Bronchial epithelial cell (primary cell): ENCODE measurements around the gene WHRN. TPM values are rescaled to one million over a fixed set of nuclear protein-coding genes. Genes with fewer than 3 reads are reported as not detected.

Source experiments
- DNase-seq: peaks from one replicate; pipeline ENCODE4 v3.0.0-alpha.2; 2010; ENCODE audit warnings: low read depth
- FAIRE-seq: peaks from 2 replicates; lab custom pipeline; 2011; peaks lifted over from hg19 to GRCh38; lab: Jason Lieb, UNC
- H3K27me3 ChIP-seq: 2 replicates; pipeline ENCODE4 v1.5.1; 2011; ENCODE audit warnings: low read length; ENCODE audit not compliant: control insufficient read depth, insufficient read depth
- H3K36me3 ChIP-seq: 2 replicates; pipeline ENCODE4 v1.5.1; 2011; ENCODE audit warnings: low read length; ENCODE audit not compliant: control insufficient read depth, insufficient read depth
- H3K4me3 ChIP-seq: 2 replicates; pipeline ENCODE4 v1.5.1; 2011; ENCODE audit warnings: mild to moderate bottlenecking, low read depth, low read length, control low read depth
- total RNA-seq: library from RNA; depleted of rRNA; stranded (reverse); fragments of >200 nt; gene quantifications from 2 replicates; pipeline ENCODE4 v1.2.1, GENCODE V29; 2014
- TF ChIP-seq, protein P1 (sequence below): IDR thresholded peaks from 2 replicates; pipeline ENCODE4 v1.5.1; 2011; ENCODE audit warnings: mild to moderate bottlenecking, moderate library complexity, low read length, control low read depth, inconsistent platforms; ENCODE audit not compliant: insufficient read depth, severe bottlenecking

The WHRN gene
- total RNA-seq, 1 donor from 2014 or later, result 0.53 TPM

DNA sequence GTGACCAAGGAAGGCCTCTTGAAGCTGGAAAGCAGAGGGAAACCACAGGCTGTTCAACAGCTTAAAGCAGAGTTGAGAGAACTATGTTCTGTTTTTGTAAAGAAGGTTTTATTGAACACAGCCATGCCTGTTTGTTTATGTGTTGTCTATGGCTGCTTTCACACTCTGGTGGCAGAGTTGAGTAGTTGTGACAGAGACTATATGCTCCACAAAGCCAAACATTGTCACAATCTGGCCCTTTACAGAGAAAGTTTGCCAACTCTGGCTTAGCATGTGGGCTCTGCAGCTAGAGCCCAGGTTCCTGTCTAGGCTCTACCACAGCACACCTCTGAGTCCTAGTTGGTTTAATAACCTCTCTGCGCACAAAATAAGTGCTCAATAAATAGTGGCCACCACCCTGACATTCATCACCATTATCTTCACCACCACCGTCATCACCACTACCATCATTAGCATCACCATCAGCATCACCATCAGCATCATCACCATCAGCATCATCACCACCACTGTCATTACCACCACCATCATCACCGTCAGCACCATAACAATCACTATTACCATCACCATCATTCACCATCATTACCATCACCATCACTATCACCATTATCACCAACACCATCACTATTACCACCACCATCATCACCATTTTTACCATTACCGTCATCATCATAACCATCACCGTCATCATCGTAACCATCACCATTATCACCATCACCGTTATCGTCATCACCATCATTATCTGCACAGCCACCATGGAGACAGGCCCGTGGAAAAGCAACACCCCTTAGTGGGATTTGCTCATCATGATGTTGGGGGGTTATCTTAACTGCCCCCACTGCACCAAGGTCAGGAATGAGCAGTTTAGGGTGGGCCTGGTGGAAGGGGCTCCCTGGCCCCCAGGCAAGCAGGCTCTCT is 135.8 kb downstream of the WHRN start:
- Histone ChIP-seq H3K27me3 (no peaks in the 10 kb centered on the region), H3K4me3 (no peak overlapping the region), H3K36me3 (no peaks in the 10 kb centered on the region)
- no peak for DNase-seq
- FAIRE-seq, result peak; percentile 60
- TF ChIP-seq, protein P1, sequence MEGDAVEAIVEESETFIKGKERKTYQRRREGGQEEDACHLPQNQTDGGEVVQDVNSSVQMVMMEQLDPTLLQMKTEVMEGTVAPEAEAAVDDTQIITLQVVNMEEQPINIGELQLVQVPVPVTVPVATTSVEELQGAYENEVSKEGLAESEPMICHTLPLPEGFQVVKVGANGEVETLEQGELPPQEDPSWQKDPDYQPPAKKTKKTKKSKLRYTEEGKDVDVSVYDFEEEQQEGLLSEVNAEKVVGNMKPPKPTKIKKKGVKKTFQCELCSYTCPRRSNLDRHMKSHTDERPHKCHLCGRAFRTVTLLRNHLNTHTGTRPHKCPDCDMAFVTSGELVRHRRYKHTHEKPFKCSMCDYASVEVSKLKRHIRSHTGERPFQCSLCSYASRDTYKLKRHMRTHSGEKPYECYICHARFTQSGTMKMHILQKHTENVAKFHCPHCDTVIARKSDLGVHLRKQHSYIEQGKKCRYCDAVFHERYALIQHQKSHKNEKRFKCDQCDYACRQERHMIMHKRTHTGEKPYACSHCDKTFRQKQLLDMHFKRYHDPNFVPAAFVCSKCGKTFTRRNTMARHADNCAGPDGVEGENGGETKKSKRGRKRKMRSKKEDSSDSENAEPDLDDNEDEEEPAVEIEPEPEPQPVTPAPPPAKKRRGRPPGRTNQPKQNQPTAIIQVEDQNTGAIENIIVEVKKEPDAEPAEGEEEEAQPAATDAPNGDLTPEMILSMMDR, result no peak

GRCh38 chr9:114367772-114368569 is 137.3 kb downstream of the WHRN start:
- no peak for DNase-seq
- no peaks in the 10 kb centered on the region for H3K27me3 ChIP-seq
- no peaks in the 10 kb centered on the region for H3K36me3 ChIP-seq
- no peak overlapping the region for H3K4me3 ChIP-seq
- FAIRE-seq, result peak; percentile 83
- TF ChIP-seq, protein P1, result no peak

DNA sequence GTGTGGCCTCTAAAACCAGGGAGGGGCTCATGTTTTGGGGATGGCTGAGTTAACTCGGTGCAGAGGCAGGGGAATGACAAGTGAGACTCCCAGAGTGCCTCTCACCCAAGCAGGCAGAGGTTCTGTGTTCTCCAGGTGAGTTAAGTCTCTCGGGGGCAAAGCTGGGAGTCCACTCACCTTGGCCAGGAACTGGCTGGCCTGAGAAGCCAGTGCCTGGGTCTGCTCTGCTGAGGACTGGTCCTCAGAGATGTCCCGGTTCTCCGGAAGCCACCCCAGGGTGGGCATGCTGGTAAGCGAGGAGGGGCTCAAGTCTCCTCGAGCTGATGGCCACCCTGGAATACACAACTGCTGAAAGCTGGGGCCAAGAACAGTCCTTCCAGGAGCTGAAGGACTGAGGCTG is 137.9 kb downstream of the WHRN start:
- no peaks in the 10 kb centered on the region for H3K27me3 ChIP-seq

GRCh38 chr9:114366334-114367128 is 138.7 kb downstream of the WHRN start:
- H3K27me3 ChIP-seq, result no peaks in the 10 kb centered on the region
- DNase-seq (peak; percentile 60), FAIRE-seq (no peak)
- no peak overlapping the region for H3K4me3 ChIP-seq
- TF ChIP-seq, protein P1, result no peak
- peaks cover 1% of the 10 kb centered on the region for H3K36me3 ChIP-seq

More for the DNA sequence above, 137.9 kb downstream of the WHRN start:
- no peaks in the 10 kb centered on the region for H3K36me3 ChIP-seq
- TF ChIP-seq, protein P1, result no peak
- FAIRE-seq, result no peak
- H3K4me3 ChIP-seq, result no peak overlapping the region
- DNase-seq, result no peak

DNA sequence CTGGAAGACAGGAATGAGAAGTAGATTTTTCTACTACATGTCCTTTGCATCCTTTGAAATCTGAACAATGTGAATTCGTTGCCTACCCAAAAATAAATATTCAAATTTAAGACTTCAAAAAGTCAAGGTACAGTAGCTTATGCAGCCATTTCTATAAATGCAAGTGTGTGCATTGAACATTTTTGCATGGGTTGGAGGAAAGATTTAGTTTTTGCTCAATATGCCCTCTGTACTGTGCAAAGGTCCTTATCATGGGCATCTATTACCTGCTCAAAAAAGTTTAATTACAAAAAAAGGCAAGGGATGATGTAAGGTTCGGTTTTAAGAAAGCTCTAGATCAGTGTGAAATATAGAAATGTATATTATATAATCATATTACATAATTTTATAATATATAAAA is 140.1 kb downstream of the WHRN start:
- FAIRE-seq (no peak), DNase-seq (no peak)
- Histone ChIP-seq H3K27me3 (no peaks in the 10 kb centered on the region), H3K4me3 (no peak overlapping the region), H3K36me3 (peaks cover 11% of the 10 kb centered on the region)
- TF ChIP-seq, protein P1, result no peak
